SK-MEL-5 (cell line): Measurements from ENCODE around the gene CHCHD6. TPM values are rescaled to one million over a fixed set of nuclear protein-coding genes. Genes with fewer than 3 reads are reported as not detected.

Experiments
- DNase-seq: peaks from one replicate; pipeline ENCODE4 v3.0.0-alpha.2; 2016; ENCODE audit warnings: low read depth, low spot score
- in situ Hi-C: cut with HindIII; loops from 2 replicates; pipeline ENCODE4 v1.10.0; 2016; ENCODE audit warnings: low sequenced_read_pairs, high pct_unique_total_duplicates, low pct_unique_long_range_greater_than_20kb
- total RNA-seq: library from RNA; depleted of rRNA; stranded (reverse); fragments of >200 nt; shearing (Covaris generic); gene quantifications from 2 replicates; pipeline ENCODE4 v1.2.3, GENCODE V29; 2014

CHCHD6 gene
- total RNA-seq, 1 experiment from 2014 or later: 104 TPM

DNA sequence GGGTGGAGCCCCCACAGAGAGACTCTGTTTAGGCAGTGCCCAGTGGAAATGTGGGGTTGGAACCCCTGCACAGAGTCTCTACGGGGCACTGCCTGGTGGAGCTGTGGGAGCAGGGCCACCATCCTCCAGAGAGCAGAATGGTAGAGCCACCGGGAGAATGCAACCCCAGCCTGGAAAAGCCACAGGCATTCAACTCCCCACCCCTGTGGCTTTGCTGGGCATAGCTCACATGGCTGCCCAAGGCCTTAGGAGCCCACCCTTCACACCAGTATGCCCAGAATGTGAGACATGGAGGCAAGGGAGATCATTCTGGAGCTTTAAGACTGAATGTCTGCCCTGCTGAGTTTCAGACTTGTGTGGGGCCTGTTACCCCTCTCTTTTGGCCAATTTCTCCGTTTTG is 19.0 kb upstream of the CHCHD6 start:
- in situ Hi-C loops: no loop called here
- no peak for DNase-seq

GRCh38 chr3:126685493-126685892 is 18.5 kb upstream of the CHCHD6 start:
- DNase-seq: no peak
- in situ Hi-C loops: no loop called here

DNA sequence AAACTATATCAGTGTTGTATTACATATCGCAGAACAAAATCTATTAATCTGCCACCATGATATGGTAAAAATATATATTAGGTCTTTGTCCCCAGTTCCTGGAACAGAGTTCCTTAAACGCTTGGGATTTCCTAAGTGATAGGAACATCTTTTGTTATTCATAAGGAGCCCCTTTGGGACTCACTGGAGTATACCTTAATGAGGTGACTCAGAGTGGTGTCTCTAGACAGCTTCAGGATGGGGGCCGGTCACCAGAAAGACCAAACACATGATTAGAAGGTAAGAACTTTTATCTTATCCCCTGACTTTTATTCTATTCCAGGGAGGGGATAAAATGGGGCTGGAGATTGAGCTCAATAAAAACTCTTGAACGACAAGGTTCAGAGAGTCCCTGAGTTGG is 12.3 kb upstream of the CHCHD6 start:
- DNase-seq: no peak
- in situ Hi-C loops: no loop called here

GRCh38 chr3:126692858-126693257 is 11.2 kb upstream of the CHCHD6 start:
- in situ Hi-C loops: no loop called here
- DNase-seq: peak; percentile 9

DNA sequence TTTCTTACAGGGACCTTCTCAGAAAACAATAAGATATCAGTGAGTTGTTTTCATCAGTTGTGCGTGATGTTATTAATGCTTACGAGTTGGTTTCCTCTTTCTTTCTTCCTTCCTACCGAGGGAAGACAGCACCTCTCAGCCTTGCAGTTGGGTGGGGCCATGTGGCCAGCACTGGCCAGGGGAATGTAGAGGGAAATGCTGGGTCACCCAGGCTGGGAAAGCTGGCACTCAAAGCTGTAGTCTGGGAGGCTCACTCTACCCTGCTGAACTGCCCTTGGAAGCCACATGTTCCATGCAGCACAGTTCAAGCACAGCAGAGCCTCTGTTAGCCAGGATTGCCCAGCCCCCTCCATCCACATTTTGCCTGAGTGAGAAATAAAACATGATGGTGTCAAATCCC is 10.1 kb upstream of the CHCHD6 start:
- no peak for DNase-seq
- in situ Hi-C loops: no loop called here

DNA sequence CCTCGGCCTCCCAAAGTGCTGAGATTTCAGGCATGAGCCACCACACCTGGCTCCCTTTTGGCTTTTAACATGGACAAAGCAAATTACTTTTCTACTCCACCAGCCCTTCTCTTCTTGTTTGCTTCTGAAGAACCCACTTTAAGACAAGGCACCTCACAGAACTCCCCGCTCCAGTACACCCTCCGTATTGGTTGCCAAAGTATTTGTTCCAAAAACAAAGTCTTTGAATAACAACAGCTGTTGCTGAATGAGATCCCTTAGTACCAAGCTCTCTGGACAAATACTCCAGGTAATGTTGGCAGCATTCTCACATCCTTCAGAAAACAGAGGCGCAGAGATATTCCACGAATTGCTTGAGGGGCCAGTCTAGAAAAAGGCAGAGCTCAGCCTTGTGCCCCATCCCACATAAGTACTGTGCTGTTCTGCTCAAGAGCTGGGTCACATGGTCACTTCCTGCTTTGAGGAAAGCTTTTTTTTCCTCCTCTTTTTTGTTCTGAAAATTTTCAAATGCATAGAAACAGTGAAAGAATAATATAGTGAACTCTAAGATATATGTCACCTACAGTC is 7.3 kb upstream of the CHCHD6 start:
- in situ Hi-C loops: no loop called here
- no peak for DNase-seq

GRCh38 chr3:126699011-126699410 is 5.0 kb upstream of the CHCHD6 start:
- in situ Hi-C loops: no loop called here
- DNase-seq: no peak

DNA sequence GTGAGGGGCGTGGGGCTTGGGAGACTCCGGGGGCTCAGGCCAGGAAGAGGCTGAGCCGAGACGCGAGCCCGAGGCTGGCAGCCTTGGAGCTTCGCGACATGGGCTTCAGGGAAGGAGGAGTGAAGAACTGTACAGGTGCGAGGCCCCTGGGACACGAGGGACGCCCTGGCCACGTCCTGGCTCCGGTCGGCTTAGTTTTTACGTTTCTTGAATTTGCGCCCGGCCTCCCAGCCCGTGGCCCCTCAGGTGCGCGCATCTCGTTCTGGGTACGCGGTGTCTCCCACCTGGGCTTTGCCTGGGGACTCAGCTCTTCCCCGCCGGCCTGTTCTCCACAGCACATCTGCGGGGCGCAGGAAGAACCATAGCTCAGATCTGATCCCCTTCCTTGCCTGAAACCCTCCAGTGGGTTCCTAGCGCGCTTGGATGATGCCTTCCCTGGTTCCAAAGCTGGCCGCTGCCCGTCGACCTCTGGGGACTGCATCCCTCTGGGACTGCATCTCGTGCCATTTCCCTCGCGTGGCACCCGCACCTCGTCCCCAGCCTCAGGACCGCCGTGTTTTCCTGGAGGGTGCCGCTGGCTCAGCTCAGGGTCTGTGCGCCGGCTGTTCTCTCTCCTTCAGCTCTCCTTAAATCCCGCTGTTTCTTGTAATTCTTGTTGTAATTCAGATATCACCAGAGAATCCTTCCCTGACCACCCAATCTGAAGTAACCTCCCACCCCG is 614 bp downstream of the CHCHD6 start:
- no peak for DNase-seq
- in situ Hi-C loops: no loop called here

GRCh38 chr3:126706631-126707030 is 2.6 kb downstream of the CHCHD6 start:
- DNase-seq: no peak
- in situ Hi-C loops: no loop called here

- in situ Hi-C loops: no loop called here
- no peak for DNase-seq
These were observed 7.2 kb downstream of the CHCHD6 start for GRCh38 chr3:126711121-126711760.

DNA sequence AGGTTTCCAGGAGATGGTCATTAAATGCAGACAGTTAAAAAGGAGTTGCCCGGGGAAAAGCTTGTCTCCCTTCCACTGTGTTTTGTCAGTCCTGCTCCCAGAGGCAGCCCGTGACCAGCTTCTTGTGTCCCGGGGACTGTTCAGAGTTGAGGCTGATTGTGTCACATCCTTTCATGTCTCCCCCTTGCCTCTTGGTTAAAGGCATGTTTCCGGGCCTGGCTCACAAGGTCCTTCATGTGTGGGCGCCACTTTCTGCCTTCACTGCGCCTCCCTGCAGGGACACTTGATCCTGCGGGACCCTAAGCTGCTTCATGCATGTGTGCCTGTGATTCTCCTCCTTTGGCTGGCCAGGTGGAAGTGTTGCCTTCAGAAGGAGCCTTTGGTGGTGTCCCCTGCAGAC is 9.2 kb downstream of the CHCHD6 start:
- no peak for DNase-seq

GRCh38 chr3:126714276-126714900 is 10.3 kb downstream of the CHCHD6 start:
- in situ Hi-C loops: no loop called here
- DNase-seq: no peak

More for the DNA sequence above, 9.2 kb downstream of the CHCHD6 start:
- in situ Hi-C loops: no loop called here

DNA sequence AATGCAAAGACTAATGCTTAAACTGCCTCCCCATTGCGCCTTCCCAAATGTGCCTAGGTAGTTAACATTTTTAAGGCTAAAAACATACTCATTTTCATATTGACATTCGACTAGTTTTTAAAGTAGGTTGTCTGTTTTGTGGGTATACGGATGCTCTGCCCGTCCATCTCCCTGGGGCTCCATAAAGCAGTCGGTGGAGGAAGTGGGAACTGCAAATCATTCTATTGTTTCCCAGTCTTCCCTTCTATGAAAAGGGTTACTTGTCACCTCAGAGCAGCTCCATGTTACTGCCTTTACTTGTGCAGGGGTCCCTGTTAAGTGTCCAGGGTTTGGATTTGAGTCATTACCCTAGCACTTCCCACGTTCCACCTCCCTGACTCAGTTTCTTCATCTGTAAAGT is 10.9 kb downstream of the CHCHD6 start:
- in situ Hi-C loops: no loop called here
- peak; percentile 11 for DNase-seq

DNA sequence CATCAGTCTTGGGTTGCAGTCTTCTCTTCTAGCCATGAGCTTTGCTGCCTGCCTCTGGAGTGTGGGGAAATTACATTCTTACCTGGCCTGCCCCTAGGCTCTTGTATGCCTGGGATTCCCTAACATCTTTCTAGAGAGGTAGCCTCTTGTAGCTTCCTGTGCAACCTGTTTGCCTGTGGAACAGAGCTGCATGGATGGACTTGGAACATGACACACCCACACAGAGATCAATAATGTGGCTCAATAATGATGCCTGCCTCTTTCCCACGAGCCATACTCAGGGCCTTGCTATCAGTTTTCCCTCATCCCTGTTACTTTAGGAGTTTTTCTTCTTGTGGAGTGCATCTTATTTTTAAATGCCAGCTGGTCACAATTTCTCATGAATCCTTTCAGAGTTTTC is 11.4 kb downstream of the CHCHD6 start:
- DNase-seq: no peak
- in situ Hi-C loops: no loop called here

- DNase-seq: no peak
- in situ Hi-C loops: no loop called here
These were observed 12.0 kb downstream of the CHCHD6 start for GRCh38 chr3:126716057-126716456.

DNA sequence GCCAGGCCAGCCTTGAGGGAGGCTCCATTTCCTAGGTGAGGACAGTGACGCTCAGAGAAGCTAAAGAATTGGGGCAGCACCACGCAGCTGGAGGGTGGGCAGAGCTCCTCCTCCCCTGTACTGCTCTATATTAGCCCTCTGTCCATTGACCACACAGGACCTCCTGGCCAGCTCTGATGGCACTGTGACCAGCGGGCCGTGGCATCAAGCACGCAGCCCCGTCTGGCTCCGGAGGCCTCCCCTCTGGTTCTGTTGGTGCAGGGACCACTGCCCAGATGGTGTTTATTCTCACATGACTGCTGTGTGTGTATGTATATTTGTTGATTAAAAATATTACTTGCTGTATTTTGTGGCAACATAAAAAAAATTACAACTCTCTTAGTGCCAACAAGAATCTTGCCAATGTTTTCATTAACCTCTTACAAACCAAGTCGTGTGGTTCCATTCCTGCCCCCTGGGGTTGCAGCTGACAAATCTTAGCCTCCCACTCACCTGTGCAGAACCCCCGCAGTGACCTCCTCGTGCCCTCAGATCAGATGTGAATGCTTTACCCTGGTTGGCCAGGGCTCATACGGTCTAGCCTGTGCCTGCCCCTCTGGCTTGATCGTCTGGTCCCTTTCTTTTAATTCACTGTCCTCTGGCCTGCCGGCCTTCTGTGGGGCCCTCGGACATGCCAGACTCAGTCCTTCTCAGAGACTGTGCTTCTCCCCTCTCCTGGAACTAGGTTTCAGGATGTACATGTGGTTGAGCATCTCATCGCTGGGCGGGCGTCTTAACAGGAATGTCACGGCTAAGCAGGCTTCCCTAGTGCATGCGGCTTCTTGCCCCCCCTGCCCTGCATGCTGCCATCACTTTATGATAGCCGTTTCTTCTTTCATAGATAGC is 14.8 kb downstream of the CHCHD6 start:
- in situ Hi-C loops: no loop called here
- DNase-seq: no peak

DNA sequence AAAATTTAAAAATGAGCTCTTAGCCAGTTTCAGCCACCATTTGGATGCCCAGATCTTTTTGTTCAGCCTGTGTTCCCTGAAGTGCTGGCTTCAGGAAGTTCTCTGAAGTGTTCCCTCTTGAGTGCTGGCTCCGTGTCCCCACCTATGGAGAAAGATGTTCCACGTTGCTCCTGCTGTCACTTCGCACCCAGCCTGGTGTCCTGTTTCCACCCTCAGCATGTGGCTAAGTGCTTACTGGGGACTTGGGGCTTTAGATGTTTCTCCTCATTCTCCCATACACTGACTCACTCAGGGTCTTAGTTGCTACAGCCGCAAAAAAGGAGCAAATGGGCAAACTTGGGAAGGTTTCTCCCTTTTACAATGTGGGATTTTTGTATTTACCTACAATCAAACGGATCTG is 16.6 kb downstream of the CHCHD6 start:
- in situ Hi-C loops: no loop called here
- DNase-seq: no peak

DNA sequence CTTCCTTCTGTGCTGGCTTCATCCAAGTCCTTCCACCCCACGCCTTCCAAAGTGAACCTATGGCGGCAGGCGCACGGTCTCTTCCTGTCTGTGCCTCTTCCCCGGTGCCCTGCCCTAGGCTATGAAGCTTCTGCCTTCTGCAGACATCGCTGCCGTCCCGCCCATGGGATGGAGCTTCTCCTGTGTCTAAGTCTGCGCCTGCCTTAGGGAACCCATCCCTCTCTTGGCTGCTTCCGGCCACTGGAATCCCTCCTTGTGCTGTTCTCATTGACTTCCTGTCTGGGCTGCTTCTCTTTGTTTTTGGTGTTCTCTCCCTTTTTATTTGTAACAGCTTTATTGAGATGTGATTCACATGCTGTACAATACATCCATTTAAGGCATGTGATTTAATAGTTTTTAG is 17.2 kb downstream of the CHCHD6 start:
- in situ Hi-C loops: no loop called here
- DNase-seq: no peak
